HG03469 (cell line): ENCODE measurements around the gene DEFB131B.
"Not testable (repeated sequence)": the region's sequence is repeated elsewhere in the genome, so short reads cannot be mapped to it uniquely, and the experiment has no call there.

ENCODE experiments used
- ATAC-seq: cut with Tn5 transposase; IDR thresholded peaks from one replicate; pipeline ENCODE4 v1.9.1; 2021; ENCODE audit warnings: mild to moderate bottlenecking, moderate library complexity, moderate number of reproducible peaks; ENCODE audit not compliant: unreplicated experiment

The DEFB131B gene

DNA sequence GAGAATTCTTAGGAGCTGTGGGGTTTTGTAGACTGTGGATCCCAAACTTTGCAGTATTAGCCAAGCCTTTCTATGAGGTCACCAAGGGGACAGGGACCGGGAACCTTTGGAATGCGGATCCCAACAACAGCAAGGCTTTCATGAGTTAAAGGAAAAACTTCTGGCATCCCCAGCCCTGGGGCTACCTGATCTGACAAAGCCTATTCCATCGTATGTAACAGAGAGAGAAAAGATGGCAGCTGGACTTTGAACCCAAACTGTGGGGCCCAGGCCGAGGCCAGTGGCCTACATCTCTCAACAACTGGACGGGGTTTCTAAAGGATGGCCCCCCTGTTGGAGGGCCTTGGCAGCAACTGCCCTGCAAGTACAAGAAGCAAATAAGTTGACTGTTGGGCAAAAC lies 32.5 kb downstream of the DEFB131B start:
- not testable (repeated sequence) for ATAC-seq

DNA sequence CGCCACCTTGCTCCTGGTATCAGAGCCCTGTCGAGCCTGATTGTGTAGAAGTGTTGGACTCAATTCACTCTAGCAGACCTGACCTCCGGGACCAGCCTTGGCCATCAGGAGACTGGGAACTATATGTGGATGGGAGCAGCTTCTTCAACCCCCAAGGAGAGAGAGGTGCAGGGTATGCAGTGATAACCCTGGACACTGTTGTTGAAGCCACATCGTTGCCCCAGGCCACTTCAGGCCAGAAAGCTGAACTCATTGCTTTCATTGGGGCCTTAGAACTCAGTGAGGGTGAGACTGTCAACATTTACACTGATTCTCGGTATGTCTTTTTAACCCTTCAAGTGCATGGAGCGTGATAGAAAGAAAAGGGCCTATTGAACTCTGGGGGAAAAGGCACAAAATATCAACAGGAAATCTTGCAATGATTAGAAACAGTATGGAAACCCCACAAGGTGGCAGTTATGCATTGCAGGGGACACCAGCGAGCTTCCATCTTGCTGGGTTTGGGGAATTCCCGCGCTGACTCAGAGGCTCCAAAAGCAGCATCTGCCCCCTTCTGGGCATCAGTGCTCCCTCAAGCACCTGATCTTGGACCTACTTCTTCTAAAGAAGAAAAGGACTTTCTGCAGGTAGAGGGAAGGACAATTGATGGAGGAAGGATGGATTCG lies 33.2 kb downstream of the DEFB131B start:
- not testable (repeated sequence) for ATAC-seq

DNA sequence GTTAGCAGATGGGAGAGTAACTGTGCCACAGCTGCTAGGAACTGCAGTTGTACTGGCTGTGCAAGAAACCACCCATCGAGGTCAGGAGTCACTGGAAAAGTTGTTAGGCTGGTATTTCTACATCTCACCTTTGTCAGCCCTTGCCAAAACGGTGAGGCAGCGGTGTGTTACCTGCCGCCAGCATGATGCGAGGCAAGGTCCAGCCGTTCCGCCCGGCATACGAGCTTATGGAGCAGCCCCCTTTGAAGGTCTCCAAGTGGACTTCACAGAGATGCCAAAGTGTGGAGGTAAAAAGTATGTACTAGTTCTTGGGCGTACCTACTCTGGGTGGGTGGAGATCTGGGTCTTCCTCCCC lies 33.7 kb downstream of the DEFB131B start:
- not testable (repeated sequence) for ATAC-seq

DNA sequence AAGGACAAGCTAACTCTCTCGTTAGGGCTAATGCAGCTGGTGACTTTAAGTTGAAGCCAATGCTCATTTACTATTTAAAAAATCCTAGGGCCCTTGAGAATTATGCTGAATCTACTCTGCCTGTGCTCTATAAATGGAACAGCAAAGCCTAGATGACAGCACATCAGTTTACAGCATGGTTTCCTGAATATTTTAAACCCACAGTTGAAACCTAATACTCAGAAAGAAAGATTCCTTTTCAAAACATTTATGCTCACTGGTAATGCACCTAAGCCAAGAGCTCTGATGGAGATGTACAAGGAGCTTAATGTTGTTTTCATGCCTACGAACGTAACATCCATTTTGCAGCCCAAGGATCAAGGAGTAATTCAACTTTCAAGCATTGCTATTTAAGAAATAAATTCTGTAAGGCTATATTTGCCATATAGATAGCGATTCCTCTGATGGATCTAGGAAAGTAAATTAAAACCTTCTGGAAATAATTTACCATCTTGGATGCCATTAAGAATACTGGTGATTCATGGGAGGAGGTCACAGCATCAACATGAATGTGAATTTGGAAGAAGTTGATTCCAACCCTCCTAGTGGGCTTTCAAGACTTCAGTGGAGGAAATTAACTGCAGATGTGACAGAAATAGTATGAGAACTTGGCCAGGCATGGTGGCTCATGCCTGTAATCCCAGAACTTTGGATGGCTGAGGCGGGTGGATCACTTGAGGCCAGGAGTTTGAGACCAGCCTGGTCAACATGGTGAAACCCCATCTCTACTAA lies 35.7 kb downstream of the DEFB131B start:
- ATAC-seq, result no peak

DNA sequence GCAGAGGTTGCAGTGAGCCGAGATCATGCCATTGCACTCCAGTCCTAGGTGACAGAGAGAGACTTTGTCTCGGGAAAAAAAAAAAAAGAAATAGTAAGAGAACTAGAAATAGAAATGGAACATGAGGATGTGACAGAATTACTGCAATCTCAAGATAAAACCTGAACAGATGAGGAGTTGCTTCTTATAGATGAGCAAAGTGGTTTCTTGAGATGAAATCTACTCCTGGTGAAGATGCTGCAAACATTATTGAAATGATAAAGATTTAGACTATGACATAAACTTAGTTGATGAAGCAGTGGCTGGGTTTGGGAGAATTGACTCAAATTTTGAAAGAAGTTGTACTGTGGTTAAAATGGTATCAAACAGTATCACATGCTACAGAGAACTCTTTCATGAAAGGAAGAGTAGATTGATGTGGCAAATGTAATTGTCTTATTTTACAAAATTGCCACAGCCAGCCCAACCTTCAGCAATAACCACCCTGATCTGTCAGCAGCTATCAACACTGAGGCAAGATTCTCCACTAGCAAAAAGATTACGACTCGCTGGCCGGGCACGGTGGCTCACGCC lies 36.5 kb downstream of the DEFB131B start:
- ATAC-seq, result no peak

DNA sequence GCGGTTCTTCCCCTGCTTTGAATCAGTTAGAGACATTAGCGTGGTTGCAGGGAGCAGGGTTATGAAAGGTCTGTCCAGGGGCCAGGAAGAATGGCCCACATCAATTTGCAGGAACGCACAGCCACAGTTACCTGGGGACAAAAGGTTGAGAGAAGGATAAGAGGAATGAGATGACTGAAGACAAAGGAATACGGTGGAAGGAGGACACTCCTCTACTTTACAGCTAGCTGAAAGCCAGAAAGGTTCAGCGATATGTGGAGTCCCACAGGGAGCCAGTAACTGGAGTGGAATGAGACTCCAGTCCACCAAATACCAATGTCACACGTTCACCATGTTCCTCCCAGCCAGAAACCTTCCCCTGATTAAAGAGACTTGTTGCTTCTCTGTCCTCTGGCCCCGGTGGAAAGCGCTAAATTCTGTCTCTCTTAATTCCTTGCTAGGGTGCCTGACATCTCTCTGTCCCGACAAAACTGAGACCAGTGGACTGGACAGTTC lies 39.4 kb downstream of the DEFB131B start:
- ATAC-seq, result no peak

DNA sequence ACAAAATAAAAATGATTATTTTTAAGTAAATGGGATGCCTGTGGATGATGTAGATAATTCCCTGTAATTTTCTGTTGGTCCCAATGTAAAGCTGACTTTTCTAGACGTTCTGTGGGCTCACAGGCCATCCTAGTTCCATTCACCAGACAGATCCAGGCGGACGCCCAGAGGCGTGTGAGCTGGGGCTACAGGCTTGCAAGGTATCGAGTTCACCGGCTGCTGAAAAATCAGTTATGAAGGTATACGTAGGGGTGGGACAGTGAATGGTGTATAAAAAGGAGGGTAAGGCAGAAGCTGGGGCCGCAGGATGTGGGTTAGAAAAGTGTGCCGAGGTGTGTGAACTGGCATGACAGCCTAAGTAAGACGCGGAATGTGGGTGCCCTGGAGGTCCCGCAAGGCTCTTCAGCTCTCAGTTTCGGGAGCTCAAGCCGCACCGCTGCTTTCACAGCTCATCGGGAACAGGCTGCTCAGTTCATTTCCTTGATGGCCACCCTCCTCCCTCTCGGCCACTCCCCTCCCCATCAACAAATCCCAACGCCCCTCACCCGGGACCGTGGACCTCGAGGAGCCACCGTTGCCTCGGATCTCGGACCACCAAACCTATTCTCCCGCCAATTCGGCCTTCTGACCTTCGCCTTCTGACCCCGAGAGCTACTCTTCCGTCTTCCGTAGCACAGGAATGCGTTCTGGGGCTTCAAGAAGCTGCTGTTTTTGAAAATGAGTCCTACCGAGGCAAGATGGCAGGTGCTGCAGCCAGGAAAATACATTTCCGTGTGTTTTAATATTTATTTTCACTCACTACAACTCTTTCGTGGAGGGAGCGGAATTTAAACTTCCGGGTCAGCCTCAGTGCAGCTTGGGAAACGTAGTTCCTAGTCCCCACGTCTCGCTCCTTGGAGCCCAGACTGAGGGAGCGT lies 49.8 kb downstream of the DEFB131B start, which contains the start of gene XNDC1N:
Gene XNDC1N (minus strand): TSS at position 775 of the 917 bp plus-strand sequence. CDS start 5,241 bp downstream, outside the sequence.
- ATAC-seq, result peak; percentile 32

DNA sequence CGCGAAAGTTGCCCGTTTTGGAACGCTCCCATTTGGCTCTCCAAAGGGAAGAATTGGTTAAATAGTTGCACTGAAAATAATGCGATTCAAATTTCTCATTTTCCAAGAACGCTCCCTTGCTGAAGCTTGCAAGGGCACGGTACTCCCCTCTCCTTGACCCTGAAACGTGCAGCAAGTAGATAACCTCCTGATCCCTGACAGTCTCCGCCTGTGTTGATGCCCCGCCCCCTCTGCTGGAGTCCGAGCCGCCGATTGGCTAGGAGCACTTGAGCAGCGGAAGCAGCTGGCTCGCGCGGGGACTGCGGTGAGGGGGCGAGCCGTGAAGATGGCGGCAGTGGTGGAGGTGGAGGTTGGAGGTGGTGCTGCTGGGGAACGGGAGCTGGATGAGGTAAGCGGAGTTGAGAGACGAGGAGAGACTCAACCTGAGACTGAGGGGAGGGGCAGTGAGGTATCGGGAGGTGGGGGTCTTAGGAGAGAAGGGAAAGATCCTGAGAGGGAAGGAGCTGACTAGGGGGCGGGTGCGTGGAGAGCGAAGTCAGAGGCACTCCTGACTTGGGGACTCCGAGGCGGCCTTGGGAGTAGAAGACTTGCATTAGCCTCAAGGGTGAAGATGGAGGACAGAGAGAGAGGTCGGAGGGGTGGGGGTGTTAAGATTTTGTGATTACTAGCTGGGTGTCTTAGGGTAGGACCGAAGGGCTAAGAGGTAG lies 50.6 kb downstream of the DEFB131B start, which contains the start of gene RNF121:
Gene RNF121 (plus strand): TSS at position 310 of the 707 bp plus-strand sequence. CDS start 16 bp downstream, at position 326.
- peak; percentile 53 for ATAC-seq

DNA sequence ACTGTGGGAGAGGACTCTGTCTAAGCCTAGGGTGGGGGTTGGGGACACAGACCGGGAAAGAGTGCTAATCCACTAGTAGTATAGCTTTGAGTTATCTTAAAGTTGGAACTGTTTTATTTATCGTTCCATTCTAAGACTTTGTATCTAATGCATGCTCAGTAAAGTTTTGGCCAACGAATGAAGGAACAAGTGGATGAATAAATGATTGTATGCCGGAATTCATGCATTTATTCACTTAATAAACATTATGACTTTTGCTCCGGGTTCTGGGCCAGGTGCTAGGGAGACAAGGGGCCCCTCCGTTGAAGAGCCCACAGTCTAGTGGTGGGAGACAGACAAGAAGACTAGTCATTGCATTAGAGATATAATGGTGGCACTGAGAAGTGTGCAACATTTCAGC lies 51.2 kb downstream of the DEFB131B start:
- ATAC-seq, result no peak

DNA sequence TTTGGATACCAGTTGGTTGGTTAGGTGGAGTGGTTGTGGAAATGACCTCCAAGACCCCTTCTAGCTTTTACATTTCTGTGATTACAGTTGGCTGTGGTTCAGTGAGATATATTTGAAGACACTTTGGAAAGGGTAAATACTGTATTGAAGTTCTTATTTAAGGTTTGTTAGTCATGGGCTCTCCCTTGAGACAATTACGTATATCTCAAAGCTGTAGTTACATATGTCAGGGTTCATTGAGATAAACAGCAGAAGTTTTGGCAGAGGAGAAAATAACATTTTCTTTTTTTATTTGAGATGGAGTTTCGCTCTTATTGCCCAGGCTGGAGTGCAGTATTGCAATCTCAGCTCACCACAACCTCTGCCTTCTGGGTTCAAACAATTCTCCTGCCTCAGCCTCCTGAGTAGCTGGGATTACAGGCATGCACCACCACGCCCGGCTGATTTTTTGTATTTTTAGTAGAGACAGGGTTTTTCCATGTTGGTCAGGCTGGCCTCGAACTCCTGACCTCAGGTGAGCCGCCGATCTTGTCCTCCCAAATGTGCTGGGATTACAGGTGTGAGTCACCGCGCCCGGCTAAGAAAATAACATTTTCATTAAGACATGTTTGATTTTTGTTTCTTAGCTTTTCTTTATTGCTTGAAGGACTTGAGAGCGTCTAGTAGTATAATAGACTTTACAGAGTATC lies 52.4 kb downstream of the DEFB131B start:
- ATAC-seq, result no peak

DNA sequence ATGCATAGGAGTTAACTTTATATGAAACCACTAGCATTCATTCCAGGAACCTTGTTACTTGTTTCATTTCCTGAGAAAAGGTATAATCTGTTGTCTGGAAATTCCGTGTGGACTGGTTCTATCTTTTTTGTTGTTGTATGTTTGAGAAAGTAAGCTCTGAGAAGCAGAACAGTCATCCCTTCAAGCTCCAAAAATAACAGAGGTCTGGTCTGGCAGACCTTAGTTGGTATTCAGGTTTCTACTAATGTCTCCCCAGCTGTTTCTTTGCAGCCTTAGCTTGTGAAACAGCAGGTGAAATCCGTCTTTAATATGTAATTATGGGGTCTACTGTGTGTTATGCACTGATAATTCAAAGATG lies 53.0 kb downstream of the DEFB131B start:
- ATAC-seq, result no peak

DNA sequence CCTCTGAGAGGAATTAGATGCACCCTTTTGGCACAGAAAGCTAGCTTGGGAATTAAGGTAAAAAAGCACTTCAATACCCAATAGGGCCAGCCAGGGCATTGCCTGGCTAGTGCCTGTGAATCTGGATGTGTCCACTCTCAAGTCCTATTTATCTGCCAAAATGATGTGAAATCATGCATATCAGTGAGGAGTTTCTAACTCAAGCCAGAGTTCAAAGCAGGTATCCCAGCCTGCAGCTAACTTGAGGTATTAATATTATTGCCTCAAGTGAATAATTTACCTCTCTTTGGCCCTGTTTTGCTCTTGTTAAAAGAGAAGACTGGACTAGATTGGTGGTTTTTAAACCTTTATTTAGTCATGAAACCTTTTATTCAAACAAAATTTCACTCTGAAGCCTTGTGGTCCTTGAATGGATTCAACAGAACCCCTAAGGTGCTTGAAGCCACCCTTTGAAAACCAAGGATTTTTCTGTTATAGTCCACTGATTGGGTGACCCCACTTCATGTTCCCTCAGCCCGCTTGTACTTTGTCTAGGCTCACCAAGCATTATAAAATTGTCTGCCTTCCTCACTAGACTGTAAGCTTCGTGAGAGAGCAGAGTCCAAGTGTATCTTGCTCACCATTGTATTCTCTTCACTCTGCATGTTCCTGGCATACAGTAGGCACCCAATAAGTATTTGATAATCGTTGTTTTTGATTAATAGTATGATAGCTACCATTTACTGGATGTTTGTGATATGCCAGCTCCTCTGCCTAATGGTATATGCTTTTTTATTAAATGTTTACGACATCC lies 55.1 kb downstream of the DEFB131B start:
- ATAC-seq, result no peak
